Body of pancreas (tissue), 4 donors: ENCODE data around the gene SNX11. TPM values are rescaled to one million over a fixed set of nuclear protein-coding genes. Genes with fewer than 3 reads are reported as not detected.

Source experiments
- ATAC-seq: fragments of 150-250 bp; one replicate; pipeline ENCODE4 v1.9.1; 2016
- DNase-seq, 4 donors: peaks; one replicate each; pipeline ENCODE4 v3.0.0-alpha.2; 2019
- H3K27ac ChIP-seq, 4 donors: fragments of 200-600 bp; sonication (generic); 1 replicate in 3 of 4; 2 replicates in 1 of 4; pipeline versions ENCODE4 v1.5.1 to v1.6.1; 2016 to 2019; ENCODE audit warnings: mild to moderate bottlenecking in 1 of 4, mixed read lengths in 1 of 4, moderate library complexity in 1 of 4
- H3K27me3 ChIP-seq, 2 donors: fragments of 200-600 bp; sonication (generic); one replicate each; pipeline ENCODE4 v1.6.0; 2016; ENCODE audit warnings: mild to moderate bottlenecking in 1 of 2
- H3K36me3 ChIP-seq, 2 donors: fragments of 200-600 bp; sonication (generic); replicated peaks in 1 of 2; 2 replicates each; pipeline ENCODE4 v1.5.1; 2016; ENCODE audit warnings: low read depth in 2 of 2; ENCODE audit not compliant: insufficient read depth in 1 of 2
- H3K4me1 ChIP-seq: fragments of 200-600 bp; sonication (generic); one replicate; pipeline ENCODE4 v1.6.0; 2016
- H3K4me3 ChIP-seq, 2 donors: fragments of 200-600 bp; sonication (generic); 1 replicate in 1 of 2; 2 replicates in 1 of 2; pipeline ENCODE4 v1.5.1; 2016 to 2019
- H3K9me3 ChIP-seq, 3 donors: fragments of 200-600 bp; sonication (generic); 1 replicate in 2 of 3; 2 replicates in 1 of 3; pipeline ENCODE4 v1.5.1; 2016
- POLR2A ChIP-seq, 3 donors: fragments of 450-650 bp; IDR thresholded peaks; one replicate each; pipeline ENCODE4 v1.6.1; 2016; ENCODE audit warnings: antibody characterized with exemption in 3 of 3, mild to moderate bottlenecking in 2 of 3
- WGBS, 2 donors: methylation state at CpG; one replicate each; pipeline ENCODE4 v1.1.5; 2017; 5-methylcytosine and 5-hydroxymethylcytosine counted together
- intact Hi-C: fragments of 100-400 bp; cut with DNase I; formaldehyde crosslinking; loops from one replicate; pipeline ENCODE4 v1.15.1; 2023
- total RNA-seq, 2 donors: library from RNA; depleted of rRNA; stranded (reverse); fragments of >200 nt; gene quantifications; one replicate each; pipeline ENCODE4 v1.1.0, GENCODE V29; 2016
- TF ChIP-seq, protein P1 (sequence below), 7 experiments: fragments of 450-650 bp in 4 of 7; fragments of 200-600 bp in 3 of 7; sonication (generic) in 3 of 7; IDR thresholded peaks; one replicate each; pipeline ENCODE4 v1.5.1; 2016 to 2019; ENCODE audit warnings: antibody characterized with exemption in 7 of 7

The SNX11 gene
- total RNA-seq, 2 donors from 2014 or later: 5.4 to 10.9 TPM

DNA sequence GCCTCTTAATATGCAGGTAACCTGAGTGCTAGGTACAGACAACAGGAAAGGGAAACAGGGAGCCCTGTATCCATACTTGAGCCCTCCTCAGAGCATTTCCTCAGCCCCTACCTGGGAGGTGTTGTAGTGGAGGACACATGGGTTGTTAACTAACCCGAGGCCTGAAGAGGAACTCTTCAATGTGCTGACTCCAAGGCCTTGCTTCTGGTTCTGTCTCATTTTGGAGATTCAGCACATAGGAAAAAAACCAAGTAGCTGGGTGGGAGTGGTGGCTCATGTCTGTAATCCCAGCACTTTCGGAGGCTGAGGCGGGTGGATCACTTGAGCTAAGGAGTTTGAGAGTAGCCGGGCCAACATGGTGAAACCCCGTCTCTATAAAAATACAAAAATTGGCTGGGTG is 24.8 kb downstream of the SNX11 start:
- no peak for ATAC-seq
- no peak overlapping the region for H3K27ac ChIP-seq
- no peaks in the 10 kb centered on the region for H3K4me1 ChIP-seq
- H3K4me3 ChIP-seq: no peak overlapping the region
- DNase-seq: peak in 1 of 4 donors; percentile 8
- no peaks in the 10 kb centered on the region for H3K9me3 ChIP-seq
- H3K36me3 ChIP-seq: no peaks in the 10 kb centered on the region
- TF ChIP-seq POLR2A (IDR thresholded peaks at IDR 0.05): no peak
- TF ChIP-seq, protein P1, sequence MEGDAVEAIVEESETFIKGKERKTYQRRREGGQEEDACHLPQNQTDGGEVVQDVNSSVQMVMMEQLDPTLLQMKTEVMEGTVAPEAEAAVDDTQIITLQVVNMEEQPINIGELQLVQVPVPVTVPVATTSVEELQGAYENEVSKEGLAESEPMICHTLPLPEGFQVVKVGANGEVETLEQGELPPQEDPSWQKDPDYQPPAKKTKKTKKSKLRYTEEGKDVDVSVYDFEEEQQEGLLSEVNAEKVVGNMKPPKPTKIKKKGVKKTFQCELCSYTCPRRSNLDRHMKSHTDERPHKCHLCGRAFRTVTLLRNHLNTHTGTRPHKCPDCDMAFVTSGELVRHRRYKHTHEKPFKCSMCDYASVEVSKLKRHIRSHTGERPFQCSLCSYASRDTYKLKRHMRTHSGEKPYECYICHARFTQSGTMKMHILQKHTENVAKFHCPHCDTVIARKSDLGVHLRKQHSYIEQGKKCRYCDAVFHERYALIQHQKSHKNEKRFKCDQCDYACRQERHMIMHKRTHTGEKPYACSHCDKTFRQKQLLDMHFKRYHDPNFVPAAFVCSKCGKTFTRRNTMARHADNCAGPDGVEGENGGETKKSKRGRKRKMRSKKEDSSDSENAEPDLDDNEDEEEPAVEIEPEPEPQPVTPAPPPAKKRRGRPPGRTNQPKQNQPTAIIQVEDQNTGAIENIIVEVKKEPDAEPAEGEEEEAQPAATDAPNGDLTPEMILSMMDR (IDR thresholded peaks at IDR 0.05): no peak
- H3K27me3 ChIP-seq: no peaks in the 10 kb centered on the region
- intact Hi-C loops: no loop called here
- WGBS, 2 donors: 58 to 73% methylated on average over 5 of the region's 5 CpGs

GRCh38 chr17:48134912-48135480 is 27.4 kb downstream of the SNX11 start:
- ATAC-seq: no peak
- H3K27ac ChIP-seq: no peak overlapping the region
- no peaks in the 10 kb centered on the region for H3K4me1 ChIP-seq
- no peaks in the 10 kb centered on the region for H3K36me3 ChIP-seq
- no peaks in the 10 kb centered on the region for H3K9me3 ChIP-seq
- intact Hi-C loops: no loop called here
- TF ChIP-seq POLR2A (IDR thresholded peaks at IDR 0.05): no peak
- TF ChIP-seq, protein P1 (IDR thresholded peaks at IDR 0.05): no peak
- no peaks in the 10 kb centered on the region for H3K27me3 ChIP-seq
- WGBS, 2 donors: 71 to 75% methylated on average over 3 of the region's 3 CpGs
- DNase-seq: no peak
- H3K4me3 ChIP-seq: no peak overlapping the region

DNA sequence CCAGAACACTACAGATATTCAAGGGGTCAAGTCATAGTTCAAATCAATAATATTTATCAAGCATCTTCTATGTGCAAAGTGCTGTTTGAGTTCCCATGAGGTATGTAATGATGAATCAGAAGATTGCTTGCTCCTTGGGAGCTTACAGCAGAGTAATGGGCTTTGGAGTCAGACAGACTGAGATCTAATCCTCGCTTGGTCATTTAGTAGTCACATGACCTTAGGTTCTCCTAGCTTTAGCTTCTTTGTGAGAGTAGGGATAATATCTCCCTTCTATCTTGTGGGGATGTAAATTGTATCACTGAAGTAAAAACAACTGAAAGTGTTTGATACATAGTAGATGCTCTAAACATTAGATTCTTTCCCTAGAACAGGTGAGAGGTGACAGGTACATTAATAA is 30.1 kb downstream of the SNX11 start:
- Histone ChIP-seq H3K27me3 (no peaks in the 10 kb centered on the region), H3K36me3 (no peaks in the 10 kb centered on the region), H3K27ac (no peak overlapping the region), H3K4me3 (no peak overlapping the region), H3K9me3 (no peaks in the 10 kb centered on the region), H3K4me1 (no peaks in the 10 kb centered on the region)
- ATAC-seq (no peak), DNase-seq (no peak)
- TF ChIP-seq, protein P1 (IDR thresholded peaks at IDR 0.05): no peak
- no peak for TF ChIP-seq POLR2A (IDR thresholded peaks at IDR 0.05)
- 80 to 83% methylated on average over 1 of the region's 1 CpG for WGBS, 2 donors
- intact Hi-C loops: no loop called here

DNA sequence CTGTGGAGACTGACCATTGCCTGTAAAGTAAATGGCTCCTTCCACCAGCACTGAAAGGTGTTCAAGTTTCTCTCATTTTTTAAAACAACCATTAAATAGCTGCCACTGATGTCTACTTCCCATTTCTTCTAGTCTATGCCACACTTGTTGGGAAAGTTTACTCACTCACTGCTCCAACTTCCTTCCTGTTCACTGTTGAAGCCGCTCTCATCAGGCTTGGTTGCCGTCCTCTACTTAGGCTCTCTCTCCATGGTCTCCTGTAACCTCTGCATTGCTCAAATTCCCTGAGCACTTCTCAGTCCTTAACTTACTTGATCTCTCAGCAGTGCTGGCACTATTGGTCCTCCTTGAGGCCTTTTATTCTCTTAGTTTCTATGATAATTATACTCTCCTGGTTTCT is 32.4 kb downstream of the SNX11 start:
- no peak for ATAC-seq
- intact Hi-C loops: no loop called here

More for the DNA sequence above, 32.4 kb downstream of the SNX11 start:
- H3K27me3 ChIP-seq: no peaks in the 10 kb centered on the region
- H3K9me3 ChIP-seq: no peaks in the 10 kb centered on the region
- no peak overlapping the region for H3K27ac ChIP-seq
- 50 to 90% methylated on average over 2 of the region's 2 CpGs for WGBS, 2 donors
- H3K4me3 ChIP-seq: no peak overlapping the region
- H3K36me3 ChIP-seq: no peaks in the 10 kb centered on the region
- no peaks in the 10 kb centered on the region for H3K4me1 ChIP-seq
- no peak for TF ChIP-seq POLR2A (IDR thresholded peaks at IDR 0.05)
- TF ChIP-seq, protein P1 (IDR thresholded peaks at IDR 0.05): no peak
- DNase-seq: no peak
